GM19395 (cell line): ENCODE measurements around the gene TRAPPC13.
"Not testable (repeated sequence)": the region's sequence is repeated elsewhere in the genome, so short reads cannot be mapped to it uniquely, and the experiment has no call there.

Experiments
- ATAC-seq: cut with Tn5 transposase; IDR thresholded peaks from one replicate; pipeline ENCODE4 v1.9.1; 2021; ENCODE audit warnings: mild to moderate bottlenecking, moderate library complexity; ENCODE audit not compliant: unreplicated experiment

The TRAPPC13 gene

GRCh38 chr5:65624571-65625555 lies at the start of gene TRAPPC13, which contains the start of gene SHLD3:
TSS of gene TRAPPC13 (plus strand) at chr5:65625027. CDS start at chr5:65625061, 34 bp downstream.
TSS of gene SHLD3 (plus strand) at chr5:65625027. CDS start at chr5:65629588, 4,561 bp downstream.
- peak; percentile 84 for ATAC-seq

GRCh38 chr5:65577141-65577540 lies 47.7 kb upstream of the TRAPPC13 start:
- no peak for ATAC-seq

GRCh38 chr5:65588694-65589093 lies 36.1 kb upstream of the TRAPPC13 start:
- ATAC-seq: no peak

- not testable (repeated sequence) for ATAC-seq
These were observed 23.1 kb upstream of the TRAPPC13 start for GRCh38 chr5:65601761-65602160.

- ATAC-seq: no peak
These were observed 13.3 kb upstream of the TRAPPC13 start for GRCh38 chr5:65611524-65611923.

- no peak for ATAC-seq
These were observed 12.4 kb upstream of the TRAPPC13 start for GRCh38 chr5:65612298-65612907.

GRCh38 chr5:65620021-65620420 lies 4.8 kb upstream of the TRAPPC13 start:
- ATAC-seq: no peak

GRCh38 chr5:65621961-65622360 lies 2.9 kb upstream of the TRAPPC13 start:
- ATAC-seq: not testable (repeated sequence)

- no peak for ATAC-seq
These were observed 1.3 kb upstream of the TRAPPC13 start for GRCh38 chr5:65623482-65623881.

GRCh38 chr5:65624025-65624570 lies 729 bp upstream of the TRAPPC13 start, which contains the start of gene TRIM23:
TSS of gene TRIM23 (minus strand) at chr5:65624333. CDS start at chr5:65624274, 59 bp downstream.
- peak; percentile 95 for ATAC-seq

- ATAC-seq: no peak
These were observed 916 bp downstream of the TRAPPC13 start for GRCh38 chr5:65625743-65626142.

GRCh38 chr5:65630981-65631380 lies 6.2 kb downstream of the TRAPPC13 start:
- no peak for ATAC-seq

- ATAC-seq: no peak
These were observed 15.4 kb downstream of the TRAPPC13 start for GRCh38 chr5:65640240-65640639.

- no peak for ATAC-seq
These were observed 22.1 kb downstream of the TRAPPC13 start for GRCh38 chr5:65646938-65647337.

- ATAC-seq: no peak
These were observed 23.1 kb downstream of the TRAPPC13 start for GRCh38 chr5:65647941-65648340.

- no peak for ATAC-seq
These were observed 26.3 kb downstream of the TRAPPC13 start for GRCh38 chr5:65651144-65651543.

- ATAC-seq: no peak
These were observed 29.9 kb downstream of the TRAPPC13 start for GRCh38 chr5:65654713-65655112.

- no peak for ATAC-seq
These were observed 39.1 kb downstream of the TRAPPC13 start for GRCh38 chr5:65663804-65664521.

GRCh38 chr5:65668696-65669095 lies 43.9 kb downstream of the TRAPPC13 start:
- no peak for ATAC-seq

GRCh38 chr5:65672796-65673195 lies 48.0 kb downstream of the TRAPPC13 start:
- no peak for ATAC-seq

GRCh38 chr5:65674749-65675148 lies 49.9 kb downstream of the TRAPPC13 start:
- no peak for ATAC-seq
